ENCODE measurements around the gene HBD. TPM values are rescaled to one million over a fixed set of nuclear protein-coding genes. Genes with fewer than 3 reads are reported as not detected.

The HBD gene
- polyA plus RNA-seq, 1 donor, result not detected

- DNase-seq (ENCODE audit: low read depth), result no peak
Observed at GRCh38 chr11:5233307-5233706, 976 bp downstream of the HBD start.

DNA sequence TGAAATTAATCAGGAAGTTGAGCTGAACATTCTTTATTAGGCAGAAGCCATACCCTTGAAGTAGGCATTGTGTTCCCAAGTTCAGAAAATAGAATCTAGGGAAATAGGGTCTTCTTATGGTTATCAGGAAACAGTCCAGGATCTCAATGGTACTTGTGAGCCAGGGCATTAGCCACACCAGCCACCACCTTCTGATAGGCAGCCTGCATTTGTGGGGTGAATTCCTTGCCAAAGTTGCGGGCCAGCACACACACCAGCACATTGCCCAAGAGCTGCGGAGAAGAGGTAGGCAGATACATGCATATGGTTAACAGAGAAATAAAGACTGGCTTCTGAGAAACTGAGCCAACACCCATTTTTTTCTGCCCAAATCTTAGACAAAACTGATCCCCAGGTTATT, 1.5 kb downstream of the HBD start:
- DNase-seq (ENCODE audit: low read depth), result no peak

- DNase-seq (ENCODE audit: low read depth), result no peak
Observed at GRCh38 chr11:5232176-5232575, 2.1 kb downstream of the HBD start.

DNA sequence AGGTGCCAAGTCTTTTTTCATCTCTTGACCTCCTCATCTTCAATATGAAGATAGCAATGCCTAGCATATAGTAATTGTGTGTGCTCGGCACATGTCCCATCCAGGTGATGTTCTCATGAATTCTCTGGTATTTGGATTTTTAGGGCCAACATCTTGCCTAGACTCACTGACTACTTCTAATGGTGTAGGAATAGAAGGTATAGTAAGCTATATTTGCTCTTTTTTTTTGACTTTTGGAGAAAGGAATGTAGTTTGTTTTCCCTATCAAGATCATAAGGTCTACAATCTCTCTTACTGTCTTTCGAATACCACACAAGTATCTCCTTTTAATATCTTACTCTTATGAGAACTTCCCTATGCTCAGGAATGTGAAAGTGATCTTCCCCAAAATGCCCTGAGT, 3.2 kb downstream of the HBD start:
- DNase-seq (ENCODE audit: low read depth), result no peak

GRCh38 chr11:5230266-5230665, 4.0 kb downstream of the HBD start:
- DNase-seq (ENCODE audit: low read depth), result no peak

DNA sequence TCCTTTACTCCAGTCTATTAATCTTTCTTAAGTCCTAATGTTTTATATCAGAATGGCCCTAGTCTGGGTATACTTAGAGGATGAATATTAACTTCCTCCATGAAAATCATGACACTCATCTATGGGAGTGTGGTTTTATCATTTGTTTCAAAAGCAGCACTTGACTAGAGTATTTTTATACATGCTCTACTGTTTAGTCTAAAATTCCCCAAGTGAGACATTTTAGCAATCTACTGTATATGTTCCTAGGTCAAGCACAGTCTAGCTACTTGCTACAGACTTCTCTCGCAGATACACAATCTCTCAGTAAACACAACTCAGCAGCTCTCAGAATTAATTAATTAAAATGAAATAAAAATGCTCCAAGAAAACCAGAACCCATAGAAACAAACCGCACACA, 4.5 kb downstream of the HBD start:
- no peak for DNase-seq (ENCODE audit: low read depth)

DNA sequence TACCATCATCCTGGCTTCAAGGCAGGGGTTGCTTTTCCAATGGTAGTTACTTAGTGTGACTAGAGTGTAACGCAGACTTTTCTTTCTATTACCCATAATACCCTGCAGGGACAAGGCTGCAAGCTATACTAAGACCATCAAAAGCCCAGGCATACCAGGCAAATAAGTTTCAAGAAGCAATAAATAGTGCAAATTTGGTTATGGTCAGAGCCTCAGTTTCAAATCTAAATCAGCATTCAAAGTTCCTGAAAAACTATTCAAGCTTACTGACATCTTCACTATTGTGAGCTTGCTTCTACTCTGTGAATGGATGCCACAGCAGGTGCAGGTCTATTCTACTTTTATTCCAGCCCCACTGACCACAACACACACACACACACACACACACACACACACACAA, 4.9 kb downstream of the HBD start:
- DNase-seq (ENCODE audit: low read depth), result no peak

DNA sequence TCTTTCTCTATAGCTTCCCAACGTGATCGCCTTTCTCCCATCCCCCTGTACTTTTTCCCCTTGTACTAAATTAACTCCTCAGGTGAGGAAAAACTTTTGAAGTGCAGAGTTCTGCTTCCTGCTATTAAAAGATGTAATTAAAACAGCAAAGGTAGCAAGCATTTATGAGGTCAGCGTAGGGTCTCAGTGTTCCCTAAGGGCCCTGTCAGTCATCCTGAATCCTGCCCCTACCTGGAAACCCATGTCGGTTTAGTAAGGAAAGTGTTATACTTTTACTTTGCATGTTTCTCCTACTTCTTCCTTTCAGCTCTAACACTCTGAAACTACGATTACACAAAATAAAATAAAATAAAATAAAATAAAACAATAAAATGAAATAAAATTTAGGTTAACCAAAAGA, 6.2 kb downstream of the HBD start:
- DNase-seq (ENCODE audit: low read depth), result no peak

- no peak for DNase-seq (ENCODE audit: low read depth)
Observed at GRCh38 chr11:5227681-5228080, 6.6 kb downstream of the HBD start.

GRCh38 chr11:5226732-5227310, 7.5 kb downstream of the HBD start, which contains the start of gene HBB:
Gene HBB, minus strand, starts transcription at chr11:5227071. Its CDS starts 50 bp downstream, at chr11:5227021.
- no peak for DNase-seq (ENCODE audit: low read depth)

DNA sequence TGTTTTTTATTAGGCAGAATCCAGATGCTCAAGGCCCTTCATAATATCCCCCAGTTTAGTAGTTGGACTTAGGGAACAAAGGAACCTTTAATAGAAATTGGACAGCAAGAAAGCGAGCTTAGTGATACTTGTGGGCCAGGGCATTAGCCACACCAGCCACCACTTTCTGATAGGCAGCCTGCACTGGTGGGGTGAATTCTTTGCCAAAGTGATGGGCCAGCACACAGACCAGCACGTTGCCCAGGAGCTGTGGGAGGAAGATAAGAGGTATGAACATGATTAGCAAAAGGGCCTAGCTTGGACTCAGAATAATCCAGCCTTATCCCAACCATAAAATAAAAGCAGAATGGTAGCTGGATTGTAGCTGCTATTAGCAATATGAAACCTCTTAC, 8.8 kb downstream of the HBD start:
- no peak for DNase-seq (ENCODE audit: low read depth)

DNA sequence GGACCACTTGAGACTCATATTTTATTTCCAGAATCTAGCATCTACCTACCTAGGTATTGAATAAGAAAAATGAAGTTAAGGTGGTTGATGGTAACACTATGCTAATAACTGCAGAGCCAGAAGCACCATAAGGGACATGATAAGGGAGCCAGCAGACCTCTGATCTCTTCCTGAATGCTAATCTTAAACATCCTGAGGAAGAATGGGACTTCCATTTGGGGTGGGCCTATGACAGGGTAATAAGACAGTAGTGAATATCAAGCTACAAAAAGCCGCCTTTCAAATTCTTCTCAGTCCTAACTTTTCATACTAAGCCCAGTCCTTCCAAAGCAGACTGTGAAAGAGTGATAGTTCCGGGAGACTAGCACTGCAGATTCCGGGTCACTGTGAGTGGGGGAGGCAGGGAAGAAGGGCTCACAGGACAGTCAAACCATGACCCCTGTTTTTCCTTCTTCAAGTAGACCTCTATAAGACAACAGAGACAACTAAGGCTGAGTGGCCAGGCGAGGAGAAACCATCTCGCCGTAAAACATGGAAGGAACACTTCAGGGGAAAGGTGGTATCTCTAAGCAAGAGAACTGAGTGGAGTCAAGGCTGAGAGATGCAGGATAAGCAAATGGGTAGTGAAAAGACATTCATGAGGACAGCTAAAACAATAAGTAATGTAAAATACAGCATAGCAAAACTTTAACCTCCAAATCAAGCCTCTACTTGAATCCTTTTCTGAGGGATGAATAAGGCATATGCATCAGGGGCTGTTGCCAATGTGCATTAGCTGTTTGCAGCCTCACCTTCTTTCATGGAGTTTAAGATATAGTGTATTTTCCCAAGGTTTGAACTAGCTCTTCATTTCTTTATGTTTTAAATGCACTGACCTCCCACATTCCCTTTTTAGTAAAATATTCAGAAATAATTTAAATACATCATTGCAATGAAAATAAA, 9.5 kb downstream of the HBD start:
- no peak for DNase-seq (ENCODE audit: low read depth)

DNA sequence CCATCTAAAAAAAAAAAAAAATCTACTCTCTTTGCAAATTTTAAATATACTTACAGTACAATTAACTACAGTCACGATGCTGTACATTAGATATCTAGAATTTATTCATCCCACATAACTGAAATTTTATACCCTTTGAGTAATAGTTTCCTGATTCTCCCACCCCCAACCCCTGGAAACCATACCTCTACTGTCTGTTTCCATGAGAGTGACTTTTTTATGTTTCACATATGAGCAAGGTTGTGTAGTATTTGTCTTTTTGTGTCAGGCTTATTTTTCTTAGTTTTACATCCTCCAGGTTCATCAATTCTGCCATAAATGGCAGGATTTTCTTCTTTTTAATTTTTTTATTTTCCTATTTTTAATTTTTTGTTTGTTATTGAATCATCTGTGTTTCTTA, 10.6 kb downstream of the HBD start:
- no peak for DNase-seq (ENCODE audit: low read depth)

DNA sequence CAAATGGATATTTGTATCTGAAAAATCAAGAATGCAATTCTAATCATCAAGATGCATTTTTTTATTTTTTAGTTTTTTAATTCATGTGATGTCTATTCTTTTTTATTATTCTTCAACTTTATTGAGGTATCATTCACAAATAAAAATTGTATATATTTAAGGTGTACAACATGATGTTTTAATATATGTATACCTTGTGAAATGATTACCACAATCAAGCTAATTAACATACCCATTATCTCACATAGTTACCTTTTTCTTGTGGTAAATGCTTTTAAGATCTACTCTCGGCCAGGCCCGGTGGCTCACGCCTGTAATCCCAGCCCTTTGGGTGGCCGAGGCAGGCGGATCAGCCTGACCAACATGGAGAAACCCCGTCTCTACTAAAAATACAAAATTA, 11.1 kb downstream of the HBD start:
- DNase-seq (ENCODE audit: low read depth), result no peak

DNA sequence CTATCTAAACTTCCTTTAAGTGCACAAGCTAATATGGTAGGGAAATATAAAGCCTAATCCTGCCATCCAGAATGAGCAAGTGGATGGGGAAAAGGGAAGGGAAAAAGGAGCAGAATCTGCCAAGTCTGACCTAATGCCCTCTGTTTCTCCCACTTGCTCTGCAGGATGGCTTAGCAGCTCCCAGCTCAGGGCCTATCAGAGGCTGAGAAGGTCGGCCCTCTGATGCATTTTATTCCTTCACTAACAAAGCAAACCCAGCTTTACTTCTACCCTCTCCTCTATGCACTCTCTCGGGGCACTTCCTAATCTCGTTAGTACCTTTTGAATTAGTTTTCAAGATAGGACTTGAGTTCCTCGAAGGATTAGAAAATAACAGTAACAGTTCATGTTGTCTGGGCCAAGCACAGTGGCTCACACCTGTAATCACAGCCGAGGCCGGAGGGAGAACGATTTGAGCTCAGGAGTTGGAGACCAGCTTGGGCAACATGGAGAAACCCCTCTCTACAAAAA, 23.9 kb downstream of the HBD start:
- no peak for DNase-seq (ENCODE audit: low read depth)

DNA sequence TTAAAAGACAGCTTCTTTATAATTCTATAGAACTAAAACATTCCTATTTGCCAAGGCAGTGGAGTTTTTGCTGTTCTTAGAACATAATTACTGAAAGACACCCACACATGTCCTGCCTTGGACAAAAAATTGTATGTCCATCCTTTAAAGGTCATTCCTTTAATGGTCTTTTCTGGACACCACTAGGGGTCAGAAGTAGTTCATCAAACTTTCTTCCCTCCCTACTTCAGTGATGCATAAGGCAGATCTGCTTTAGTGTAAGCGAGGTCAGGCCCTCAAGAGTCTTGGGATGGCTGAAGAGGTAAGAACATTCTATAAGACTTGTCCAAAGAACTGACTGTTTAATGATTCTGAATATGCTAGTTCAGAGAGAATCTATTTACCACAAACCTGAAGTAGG, 29.5 kb downstream of the HBD start:
- DNase-seq (ENCODE audit: low read depth), result peak; percentile 13

GRCh38 chr11:5203366-5203765, 30.9 kb downstream of the HBD start:
- no peak for DNase-seq (ENCODE audit: low read depth)

GRCh38 chr11:5200582-5200981, 33.7 kb downstream of the HBD start, which contains the start of gene OR51V1:
Gene OR51V1, minus strand, starts transcription at chr11:5200682. Its CDS starts 0 bp downstream, at chr11:5200682.
- DNase-seq (ENCODE audit: low read depth), result no peak

DNA sequence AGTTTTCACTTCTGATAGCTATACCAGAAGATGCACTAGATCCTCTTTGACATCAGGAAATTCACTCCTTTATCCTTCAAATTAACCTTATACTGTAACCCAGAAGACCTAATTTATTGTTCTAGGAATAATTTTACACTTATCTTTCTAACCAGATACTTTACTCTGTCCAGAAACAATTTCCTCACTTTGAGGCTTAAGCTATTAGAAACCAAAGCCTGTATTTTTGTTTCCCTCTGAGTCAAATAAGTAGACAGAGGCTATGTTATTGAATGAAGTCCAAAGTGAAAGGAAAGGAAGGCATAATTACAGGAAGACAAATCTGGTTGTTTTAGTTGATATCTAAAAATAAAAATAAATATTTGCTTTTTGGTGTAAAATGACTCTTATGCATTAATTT, 36.0 kb downstream of the HBD start:
- no peak for DNase-seq (ENCODE audit: low read depth)

DNA sequence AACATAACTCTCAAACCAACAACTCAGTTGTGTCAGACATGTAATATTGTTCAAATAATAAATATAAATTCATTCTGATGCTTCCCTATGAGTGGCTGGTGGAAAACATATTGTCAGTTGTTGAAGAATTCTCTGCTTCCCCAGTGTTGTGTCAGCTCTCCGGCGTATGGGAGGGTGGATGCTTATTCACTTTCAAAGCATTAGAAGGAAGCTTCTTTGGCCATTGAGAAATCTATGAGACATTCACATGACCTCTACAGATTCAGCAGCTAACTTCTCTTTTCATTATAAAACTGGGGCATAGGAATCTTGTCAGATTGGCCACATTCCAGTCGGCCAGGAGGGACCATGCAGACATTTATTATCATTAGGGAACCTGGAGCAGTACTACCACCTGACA, 36.7 kb downstream of the HBD start:
- no peak for DNase-seq (ENCODE audit: low read depth)

- no peak for DNase-seq (ENCODE audit: low read depth)
Observed at GRCh38 chr11:5196731-5197130, 37.6 kb downstream of the HBD start.

GRCh38 chr11:5196067-5196466, 38.2 kb downstream of the HBD start:
- no peak for DNase-seq (ENCODE audit: low read depth)

DNA sequence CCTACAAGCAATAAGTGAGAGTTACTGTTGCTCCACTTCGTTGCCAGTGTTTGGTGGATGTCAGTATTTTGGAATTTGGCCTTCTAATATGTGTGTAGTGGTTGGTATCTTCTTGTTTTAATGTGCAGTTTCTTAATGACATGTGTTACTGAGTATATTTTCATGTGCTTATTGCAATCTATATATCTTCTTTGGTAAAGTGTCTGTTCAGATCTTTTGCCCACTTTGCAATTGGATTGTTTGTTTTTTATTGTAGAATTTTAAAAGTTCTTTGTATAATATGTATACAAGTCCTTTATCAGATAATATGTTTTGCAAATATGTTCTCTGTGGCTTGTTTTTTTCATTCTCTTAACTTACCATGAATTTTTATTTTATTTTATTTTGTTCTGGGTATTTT, 41.5 kb downstream of the HBD start:
- no peak for DNase-seq (ENCODE audit: low read depth)

All from forelimb muscle (tissue), 1 donor.